ENCODE measurements around the gene TGFB3.
"Not testable (repeated sequence)": the region's sequence is repeated elsewhere in the genome, so short reads cannot be mapped to it uniquely, and the experiment has no call there.

Gene TGFB3

GRCh38 chr14:75946785-75947184, 35.0 kb downstream of the TGFB3 start:
- no peak for DNase-seq

DNA sequence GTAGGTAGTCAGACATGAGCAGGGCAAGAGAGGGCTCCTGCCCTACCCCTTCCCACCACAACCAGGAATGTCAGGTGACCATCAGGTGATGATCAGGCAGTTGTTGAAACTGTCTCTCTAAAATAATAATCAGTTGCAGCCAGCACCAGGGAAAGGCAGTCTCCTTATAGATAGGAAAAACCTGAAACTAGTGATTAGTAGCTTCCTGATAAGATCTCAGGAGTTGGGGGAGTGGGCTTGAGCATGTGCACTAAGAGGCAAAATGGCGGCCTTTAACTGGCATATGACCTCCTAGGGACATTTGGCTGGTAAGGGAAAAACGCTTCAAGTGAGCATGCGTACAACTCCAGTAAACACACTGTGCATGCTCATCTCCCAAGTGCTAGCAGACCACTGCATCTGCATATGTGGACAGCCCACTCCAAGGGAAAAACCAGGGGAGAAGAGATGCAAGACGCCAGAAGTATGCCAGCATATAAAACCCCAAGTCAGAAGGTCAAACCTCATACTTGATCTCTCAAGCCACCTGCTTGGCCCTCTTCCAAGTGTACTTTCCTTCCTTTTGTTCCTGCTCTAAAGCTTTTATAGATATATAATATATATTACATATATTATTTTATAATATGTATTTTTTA, 37.1 kb downstream of the TGFB3 start:
- DNase-seq, result no peak

- DNase-seq, result no peak
These were observed 40.8 kb downstream of the TGFB3 start for GRCh38 chr14:75941030-75941429.

DNA sequence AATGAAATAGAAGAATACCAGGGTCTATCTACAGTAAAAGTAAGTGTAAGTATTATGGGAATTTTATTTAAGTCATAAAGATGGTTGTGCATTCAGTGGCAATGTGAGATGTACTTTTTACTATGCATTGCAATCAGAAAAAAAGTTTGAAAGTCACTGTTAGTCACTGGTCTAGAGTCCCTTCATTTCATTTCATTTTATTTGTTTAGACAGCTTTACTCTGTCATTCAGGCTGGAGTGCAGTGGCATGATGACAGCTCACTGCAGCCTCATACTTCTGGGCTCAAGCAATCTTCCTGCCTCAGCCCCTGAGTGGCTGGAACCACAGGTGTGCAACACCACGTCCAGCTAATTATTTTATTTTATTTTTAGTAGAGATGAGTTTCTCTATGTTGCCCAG, 42.6 kb downstream of the TGFB3 start:
- no peak for DNase-seq

GRCh38 chr14:75934998-75935628, 46.7 kb downstream of the TGFB3 start:
- DNase-seq, result no peak

GRCh38 chr14:75933712-75934296, 48.0 kb downstream of the TGFB3 start:
- DNase-seq, result no peak

GRCh38 chr14:75928690-75929181, 53.1 kb downstream of the TGFB3 start:
- DNase-seq, result no peak

GRCh38 chr14:75927564-75928087, 54.2 kb downstream of the TGFB3 start:
- DNase-seq, result no peak

DNA sequence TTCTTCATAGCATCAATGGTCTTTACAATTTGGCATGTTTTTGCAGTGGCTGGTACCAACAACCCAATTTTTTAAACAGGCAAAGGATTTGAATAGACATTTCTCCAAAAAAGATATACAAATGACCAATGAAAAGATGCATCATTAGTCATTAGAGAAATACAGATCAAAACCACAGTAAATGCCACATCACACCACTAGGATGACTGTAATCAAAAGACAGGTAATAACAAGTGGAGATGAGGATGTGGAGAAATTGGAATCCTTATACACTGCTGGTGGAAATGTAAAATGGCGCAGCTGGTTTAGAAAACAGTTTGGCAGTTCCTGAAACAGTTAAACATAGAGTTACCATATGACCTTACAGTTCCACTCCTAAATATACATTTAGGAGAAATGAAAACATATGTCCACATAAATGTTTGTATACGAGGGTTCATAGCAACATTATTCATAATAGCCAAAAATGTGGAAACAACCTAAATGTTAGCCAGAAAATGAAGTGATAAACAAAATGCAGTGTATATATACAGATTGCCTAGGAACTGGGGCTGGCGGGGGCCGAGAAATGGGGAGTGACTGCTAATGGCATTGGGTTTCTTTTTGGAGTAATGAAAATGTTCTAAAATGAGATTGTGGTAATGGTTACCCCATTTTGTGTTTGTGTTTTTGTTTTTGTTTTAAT, 55.2 kb downstream of the TGFB3 start:
- DNase-seq, result no peak

DNA sequence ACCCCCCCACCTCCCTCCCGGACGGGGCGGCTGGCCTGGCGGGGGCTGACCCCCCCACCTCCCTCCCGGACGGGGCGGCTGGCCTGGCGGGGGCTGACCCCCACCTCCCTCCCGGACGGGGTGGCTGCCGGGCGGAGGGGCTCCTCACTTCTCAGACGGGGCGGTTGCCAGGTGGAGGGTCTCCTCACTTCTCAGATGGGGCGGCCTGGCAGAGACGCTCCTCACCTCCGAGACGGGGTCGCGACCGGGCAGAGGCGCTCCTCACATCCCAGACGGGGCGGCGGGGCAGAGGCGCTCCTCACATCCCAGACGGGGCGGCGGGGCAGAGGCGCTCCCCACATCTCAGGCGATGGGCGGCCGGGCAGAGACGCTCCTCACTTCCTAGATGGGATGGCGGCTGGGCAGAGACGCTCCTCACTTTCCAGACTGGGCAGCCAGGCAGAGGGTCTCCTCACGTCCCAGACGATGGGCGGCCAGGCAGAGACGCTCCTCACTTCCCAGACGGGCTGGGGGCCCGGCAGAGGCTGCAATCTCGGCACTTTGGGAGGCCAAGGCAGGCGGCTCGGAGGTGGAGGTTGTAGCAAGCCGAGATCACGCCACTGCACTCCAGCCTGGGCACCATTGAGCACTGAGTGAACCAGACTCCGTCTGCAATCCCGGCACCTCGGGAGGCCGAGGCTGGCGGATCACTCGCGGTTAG, 56.5 kb downstream of the TGFB3 start:
- not testable (repeated sequence) for DNase-seq

- DNase-seq, result not testable (repeated sequence)
These were observed 61.4 kb downstream of the TGFB3 start for GRCh38 chr14:75920421-75920820.

GRCh38 chr14:75917946-75918335, 63.9 kb downstream of the TGFB3 start:
- no peak for DNase-seq

GRCh38 chr14:75917322-75917945, 64.4 kb downstream of the TGFB3 start:
- no peak for DNase-seq

DNA sequence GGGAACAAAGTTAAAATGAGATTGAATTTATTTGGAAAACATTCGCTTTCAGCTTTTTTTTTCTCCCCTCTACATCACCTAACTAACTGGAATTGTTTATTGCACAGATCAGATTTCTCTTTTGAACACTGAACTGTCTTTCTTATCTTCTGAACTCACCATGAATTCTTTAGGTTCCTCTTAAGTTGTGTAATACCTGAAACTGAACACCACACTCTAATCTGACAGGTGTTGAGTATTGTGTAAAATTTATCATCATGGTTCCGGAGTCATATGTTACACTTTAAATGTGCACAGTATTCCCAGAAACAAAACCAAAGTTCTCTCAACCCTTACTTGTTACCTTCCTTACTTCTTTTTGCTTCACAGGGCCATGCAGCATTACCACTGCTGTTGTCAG, 66.8 kb downstream of the TGFB3 start:
- no peak for DNase-seq

GRCh38 chr14:75913183-75913582, 68.6 kb downstream of the TGFB3 start:
- no peak for DNase-seq

- no peak for DNase-seq
These were observed 69.9 kb downstream of the TGFB3 start for GRCh38 chr14:75911883-75912282.

DNA sequence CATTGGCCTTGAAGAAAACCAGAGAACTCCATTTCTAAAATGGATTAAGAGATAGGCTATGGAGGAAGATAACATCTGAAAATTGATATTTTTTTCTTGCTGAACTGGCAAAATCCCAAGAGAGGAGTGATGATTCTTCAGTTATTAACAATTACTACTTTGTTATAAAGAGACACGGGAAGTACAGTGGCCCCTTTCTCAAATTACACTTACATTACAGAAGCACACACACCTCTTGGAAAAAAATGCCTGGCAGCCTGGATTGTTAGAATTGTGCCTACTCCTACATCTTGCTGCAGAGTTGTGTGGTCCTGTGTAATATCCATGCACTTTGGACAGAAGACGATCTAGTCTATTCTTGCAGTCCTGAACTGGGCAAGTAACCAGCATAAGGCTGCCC, 71.7 kb downstream of the TGFB3 start:
- no peak for DNase-seq

DNA sequence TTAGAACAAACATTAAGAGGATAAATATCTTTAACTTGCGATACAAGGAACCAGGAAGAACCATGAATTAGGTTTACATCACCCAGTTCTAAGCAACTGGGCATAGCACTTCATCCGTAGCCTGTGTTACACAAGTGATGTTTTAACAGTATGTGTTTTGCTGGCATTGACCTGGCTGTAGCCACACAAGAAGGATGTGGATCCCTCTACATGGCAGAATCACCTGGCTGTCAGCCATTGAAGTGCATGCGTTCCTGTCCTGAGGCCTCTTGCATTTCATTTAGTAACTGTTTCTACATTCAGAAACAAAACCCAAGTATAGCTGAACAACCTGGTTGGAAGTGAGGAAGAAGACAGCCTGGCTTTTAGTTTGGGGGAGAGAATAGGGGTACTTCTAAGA, 72.2 kb downstream of the TGFB3 start:
- DNase-seq, result no peak
